TTC549 (cell line): ENCODE measurements around the gene KIF4B.
A peak's percentile ranks its signal among the peaks of the same experiment; 100 is the strongest.
"Not testable (repeated sequence)": the region's sequence is repeated elsewhere in the genome, so short reads cannot be mapped to it uniquely, and the experiment has no call there.

Experiments used
- FAIRE-seq: peaks from 2 replicates; lab custom pipeline; 2012; peaks lifted over from hg19 to GRCh38; lab: Jason Lieb, UNC

KIF4B gene

GRCh38 chr5:155013526-155013925 is at the start of gene KIF4B:
Gene KIF4B (plus strand): TSS chr5:155013755. CDS start chr5:155013860, 105 bp downstream.
- FAIRE-seq = no peak

- FAIRE-seq = no peak
Observed at GRCh38 chr5:154966081-154966841, 47.3 kb upstream of the KIF4B start.

- FAIRE-seq = no peak
Observed at GRCh38 chr5:154966874-154967273, 46.7 kb upstream of the KIF4B start.

GRCh38 chr5:154967421-154968024 is 46.0 kb upstream of the KIF4B start:
- no peak for FAIRE-seq

GRCh38 chr5:154968953-154969352 is 44.6 kb upstream of the KIF4B start:
- no peak for FAIRE-seq

- FAIRE-seq = no peak
Observed at GRCh38 chr5:154970759-154971158, 42.8 kb upstream of the KIF4B start.

GRCh38 chr5:154971501-154971900 is 42.1 kb upstream of the KIF4B start:
- no peak for FAIRE-seq

- FAIRE-seq = peak; percentile 38
Observed at GRCh38 chr5:154972476-154973080, 41.0 kb upstream of the KIF4B start.

- FAIRE-seq = not testable (repeated sequence)
Observed at GRCh38 chr5:154976082-154976481, 37.5 kb upstream of the KIF4B start.

- FAIRE-seq = no peak
Observed at GRCh38 chr5:154977409-154977808, 36.1 kb upstream of the KIF4B start.

- not testable (repeated sequence) for FAIRE-seq
Observed at GRCh38 chr5:154978294-154978693, 35.3 kb upstream of the KIF4B start.

- FAIRE-seq = no peak
Observed at GRCh38 chr5:154984946-154985516, 28.5 kb upstream of the KIF4B start.

GRCh38 chr5:154986151-154986550 is 27.4 kb upstream of the KIF4B start:
- no peak for FAIRE-seq

GRCh38 chr5:154989626-154990025 is 23.9 kb upstream of the KIF4B start:
- no peak for FAIRE-seq

GRCh38 chr5:154993461-154993860 is 20.1 kb upstream of the KIF4B start:
- FAIRE-seq = no peak

GRCh38 chr5:154995679-154996078 is 17.9 kb upstream of the KIF4B start:
- FAIRE-seq = no peak

- no peak for FAIRE-seq
Observed at GRCh38 chr5:154997746-154998145, 15.8 kb upstream of the KIF4B start.

- FAIRE-seq = no peak
Observed at GRCh38 chr5:154999865-155000264, 13.7 kb upstream of the KIF4B start.

- no peak for FAIRE-seq
Observed at GRCh38 chr5:155001523-155001922, 12.0 kb upstream of the KIF4B start.

GRCh38 chr5:155002722-155003121 is 10.8 kb upstream of the KIF4B start:
- FAIRE-seq = not testable (repeated sequence)

GRCh38 chr5:155004138-155004744 is 9.3 kb upstream of the KIF4B start:
- FAIRE-seq = no peak

- not testable (repeated sequence) for FAIRE-seq
Observed at GRCh38 chr5:155006265-155006664, 7.3 kb upstream of the KIF4B start.

- no peak for FAIRE-seq
Observed at GRCh38 chr5:155008669-155009068, 4.9 kb upstream of the KIF4B start.
